HG03520 (cell line): ENCODE data around the gene ERRFI1.
"Not testable (repeated sequence)": the region's sequence is repeated elsewhere in the genome, so short reads cannot be mapped to it uniquely, and the experiment has no call there.

Source experiments
- ATAC-seq: cut with Tn5 transposase; IDR thresholded peaks from one replicate; pipeline ENCODE4 v1.9.1; 2021; ENCODE audit warnings: mild to moderate bottlenecking, moderate library complexity; ENCODE audit not compliant: unreplicated experiment

ERRFI1 gene

GRCh38 chr1:7975212-7975865, 50.8 kb downstream of the ERRFI1 start:
- ATAC-seq: no peak

GRCh38 chr1:7973086-7973485, 53.0 kb downstream of the ERRFI1 start:
- no peak for ATAC-seq

- ATAC-seq: no peak
These were observed 53.8 kb downstream of the ERRFI1 start for GRCh38 chr1:7972285-7972684.

GRCh38 chr1:7971024-7971423, 55.1 kb downstream of the ERRFI1 start:
- no peak for ATAC-seq

- no peak for ATAC-seq
These were observed 55.9 kb downstream of the ERRFI1 start for GRCh38 chr1:7970246-7970645.

GRCh38 chr1:7967651-7968050, 58.5 kb downstream of the ERRFI1 start:
- ATAC-seq: no peak

GRCh38 chr1:7967196-7967595, 58.9 kb downstream of the ERRFI1 start:
- no peak for ATAC-seq

GRCh38 chr1:7964476-7964875, 61.6 kb downstream of the ERRFI1 start:
- ATAC-seq: no peak

GRCh38 chr1:7963841-7964240, 62.3 kb downstream of the ERRFI1 start:
- not testable (repeated sequence) for ATAC-seq

- ATAC-seq: not testable (repeated sequence)
These were observed 62.8 kb downstream of the ERRFI1 start for GRCh38 chr1:7963378-7963730.

- no peak for ATAC-seq
These were observed 63.3 kb downstream of the ERRFI1 start for GRCh38 chr1:7962636-7963377.

- ATAC-seq: peak; percentile 5
These were observed 64.1 kb downstream of the ERRFI1 start for GRCh38 chr1:7962014-7962335.
